ENCODE measurements around the gene TLE4. TPM values are rescaled to one million over a fixed set of nuclear protein-coding genes. Genes with fewer than 3 reads are reported as not detected.

The TLE4 gene
- total and polyA plus RNA-seq, 2 donors (not counting 1 experiment from before 2014, with no cell fraction given): 13.5 to 35.0 TPM

DNA sequence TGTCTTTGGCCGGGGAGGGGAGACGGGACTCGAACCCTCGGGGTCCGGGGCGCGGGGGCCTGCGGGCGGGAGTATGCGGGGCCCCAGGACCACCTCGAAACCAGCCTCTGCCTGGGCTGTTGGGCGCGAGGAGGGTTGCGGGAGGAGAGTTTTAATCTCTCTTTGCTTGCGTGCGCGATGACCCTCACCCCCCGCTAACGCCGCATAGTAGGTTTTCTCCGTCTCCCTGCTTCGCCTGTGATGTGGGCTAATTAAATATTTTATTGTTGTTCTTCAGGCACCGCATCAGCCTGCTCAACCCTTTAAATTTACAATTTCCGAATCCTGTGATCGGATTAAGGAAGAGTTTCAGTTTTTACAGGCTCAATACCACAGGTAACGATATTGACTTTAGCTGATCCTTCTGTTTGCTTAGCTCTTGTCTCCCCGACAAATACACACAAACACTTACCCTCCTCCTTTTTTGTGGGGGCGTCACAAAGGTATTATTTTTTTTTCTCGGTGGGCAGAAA lies 1.7 kb downstream of the TLE4 start:
- Histone ChIP-seq H3K4me1 (ENCODE audit: control insufficient read depth, extremely low read depth, insufficient read depth, low read length) (peaks cover 3% of the 10 kb centered on the region), H3K4me3 (replicated peaks in 1 of 4; ENCODE audit: control extremely low read depth in 1 of 4, insufficient read depth in 1 of 4, low read depth in 3 of 4, low read length in 4 of 4) (peak overlapping the region; percentile 65 to 77 (median 72)), H3K27ac (ENCODE audit: insufficient read depth, low read length) (peak overlapping the region; percentile 86), H2AFZ (ENCODE audit: low read length) (peak overlapping the region; percentile 27), H4K20me1 (ENCODE audit: control insufficient read depth, extremely low read depth, insufficient read depth, low read length) (no peaks in the 10 kb centered on the region), H3K79me2 (ENCODE audit: control insufficient read depth, insufficient read depth, low read length) (peaks cover 13% of the 10 kb centered on the region), H3K27me3 (ENCODE audit: control insufficient read depth, insufficient read depth, low read length) (no peaks in the 10 kb centered on the region), H3K9ac (ENCODE audit: insufficient read depth, low read length) (peak overlapping the region; percentile 86), H3K4me2 (ENCODE audit: extremely low read depth, insufficient read depth, low read length) (peak overlapping the region; percentile 68), H3K36me3 (ENCODE audit: control insufficient read depth, insufficient read depth, low read length) (no peaks in the 10 kb centered on the region), H3K9me3 (ENCODE audit: control insufficient read depth, insufficient read depth, low read depth, low read length) (no peaks in the 10 kb centered on the region)
- peak in 1 of 2 donors; percentile 6 for DNase-seq (ENCODE audit: low read depth in 2 of 2)
- TF ChIP-seq, protein P1, sequence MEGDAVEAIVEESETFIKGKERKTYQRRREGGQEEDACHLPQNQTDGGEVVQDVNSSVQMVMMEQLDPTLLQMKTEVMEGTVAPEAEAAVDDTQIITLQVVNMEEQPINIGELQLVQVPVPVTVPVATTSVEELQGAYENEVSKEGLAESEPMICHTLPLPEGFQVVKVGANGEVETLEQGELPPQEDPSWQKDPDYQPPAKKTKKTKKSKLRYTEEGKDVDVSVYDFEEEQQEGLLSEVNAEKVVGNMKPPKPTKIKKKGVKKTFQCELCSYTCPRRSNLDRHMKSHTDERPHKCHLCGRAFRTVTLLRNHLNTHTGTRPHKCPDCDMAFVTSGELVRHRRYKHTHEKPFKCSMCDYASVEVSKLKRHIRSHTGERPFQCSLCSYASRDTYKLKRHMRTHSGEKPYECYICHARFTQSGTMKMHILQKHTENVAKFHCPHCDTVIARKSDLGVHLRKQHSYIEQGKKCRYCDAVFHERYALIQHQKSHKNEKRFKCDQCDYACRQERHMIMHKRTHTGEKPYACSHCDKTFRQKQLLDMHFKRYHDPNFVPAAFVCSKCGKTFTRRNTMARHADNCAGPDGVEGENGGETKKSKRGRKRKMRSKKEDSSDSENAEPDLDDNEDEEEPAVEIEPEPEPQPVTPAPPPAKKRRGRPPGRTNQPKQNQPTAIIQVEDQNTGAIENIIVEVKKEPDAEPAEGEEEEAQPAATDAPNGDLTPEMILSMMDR (conservative IDR thresholded peaks at IDR 0.05 in 1 of 2, IDR thresholded peaks at IDR 0.05 in 1 of 2; ENCODE audit: low read depth in 1 of 2, low read length in 2 of 2): no peak
- no peak for TF ChIP-seq EZH2 (IDR thresholded peaks at IDR 0.05; ENCODE audit: low read length, missing control alignments)

- Histone ChIP-seq H3K27ac (ENCODE audit: insufficient read depth, low read length) (no peak overlapping the region), H3K27me3 (ENCODE audit: control insufficient read depth, insufficient read depth, low read length) (no peaks in the 10 kb centered on the region), H3K4me1 (ENCODE audit: control insufficient read depth, extremely low read depth, insufficient read depth, low read length) (peaks cover 3% of the 10 kb centered on the region), H2AFZ (ENCODE audit: low read length) (no peak overlapping the region), H3K4me2 (ENCODE audit: extremely low read depth, insufficient read depth, low read length) (peak overlapping the region; percentile 49), H3K36me3 (ENCODE audit: control insufficient read depth, insufficient read depth, low read length) (no peaks in the 10 kb centered on the region), H3K9ac (ENCODE audit: insufficient read depth, low read length) (no peak overlapping the region), H3K4me3 (replicated peaks in 1 of 4; ENCODE audit: control extremely low read depth in 1 of 4, insufficient read depth in 1 of 4, low read depth in 3 of 4, low read length in 4 of 4) (peak overlapping the region; percentile 65 to 77 (median 72)), H3K79me2 (ENCODE audit: control insufficient read depth, insufficient read depth, low read length) (peaks cover 13% of the 10 kb centered on the region), H4K20me1 (ENCODE audit: control insufficient read depth, extremely low read depth, insufficient read depth, low read length) (no peaks in the 10 kb centered on the region), H3K9me3 (ENCODE audit: control insufficient read depth, insufficient read depth, low read depth, low read length) (no peaks in the 10 kb centered on the region)
- no peak for TF ChIP-seq EZH2 (IDR thresholded peaks at IDR 0.05; ENCODE audit: low read length, missing control alignments)
- TF ChIP-seq, protein P1 (conservative IDR thresholded peaks at IDR 0.05 in 1 of 2, IDR thresholded peaks at IDR 0.05 in 1 of 2; ENCODE audit: low read depth in 1 of 2, low read length in 2 of 2): no peak
- no peak for DNase-seq (ENCODE audit: low read depth in 2 of 2)
Observed at GRCh38 chr9:79574136-79574535, 2.4 kb downstream of the TLE4 start.

DNA sequence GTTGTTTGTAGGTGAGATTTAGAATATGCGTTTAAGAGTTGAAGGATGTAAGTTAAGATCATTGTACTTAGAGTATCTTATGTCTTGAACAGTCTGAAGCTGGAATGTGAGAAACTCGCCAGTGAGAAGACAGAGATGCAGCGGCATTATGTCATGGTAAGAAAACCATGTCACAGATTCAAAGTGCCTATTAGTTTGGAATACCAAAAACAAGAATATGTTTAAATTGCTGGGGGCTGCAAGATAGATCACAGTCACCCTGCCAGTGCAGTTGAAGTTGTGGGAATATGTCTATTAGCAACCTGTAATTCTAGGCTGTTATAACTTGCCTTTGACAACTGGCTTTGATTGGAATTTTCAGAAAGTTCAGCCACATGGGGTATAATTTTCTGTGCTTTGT lies 3.0 kb downstream of the TLE4 start:
- Histone ChIP-seq H3K4me1 (ENCODE audit: control insufficient read depth, extremely low read depth, insufficient read depth, low read length) (peaks cover 3% of the 10 kb centered on the region), H3K9ac (ENCODE audit: insufficient read depth, low read length) (no peak overlapping the region), H3K9me3 (ENCODE audit: control insufficient read depth, insufficient read depth, low read depth, low read length) (no peaks in the 10 kb centered on the region), H3K36me3 (ENCODE audit: control insufficient read depth, insufficient read depth, low read length) (no peaks in the 10 kb centered on the region), H2AFZ (ENCODE audit: low read length) (no peak overlapping the region), H3K27me3 (ENCODE audit: control insufficient read depth, insufficient read depth, low read length) (no peaks in the 10 kb centered on the region), H4K20me1 (ENCODE audit: control insufficient read depth, extremely low read depth, insufficient read depth, low read length) (no peaks in the 10 kb centered on the region), H3K4me2 (ENCODE audit: extremely low read depth, insufficient read depth, low read length) (peak overlapping the region; percentile 49), H3K4me3 (replicated peaks in 1 of 4; ENCODE audit: control extremely low read depth in 1 of 4, insufficient read depth in 1 of 4, low read depth in 3 of 4, low read length in 4 of 4) (peak overlapping the region; percentile 2 to 77 (median 72)), H3K27ac (ENCODE audit: insufficient read depth, low read length) (no peak overlapping the region), H3K79me2 (ENCODE audit: control insufficient read depth, insufficient read depth, low read length) (peaks cover 13% of the 10 kb centered on the region)
- TF ChIP-seq, protein P1 (conservative IDR thresholded peaks at IDR 0.05 in 1 of 2, IDR thresholded peaks at IDR 0.05 in 1 of 2; ENCODE audit: low read depth in 1 of 2, low read length in 2 of 2): no peak
- TF ChIP-seq EZH2 (IDR thresholded peaks at IDR 0.05; ENCODE audit: low read length, missing control alignments): no peak
- DNase-seq (ENCODE audit: low read depth in 2 of 2): peak; percentile 7 to 58
